ENCODE data around the gene REV1.

Gene REV1

DNA sequence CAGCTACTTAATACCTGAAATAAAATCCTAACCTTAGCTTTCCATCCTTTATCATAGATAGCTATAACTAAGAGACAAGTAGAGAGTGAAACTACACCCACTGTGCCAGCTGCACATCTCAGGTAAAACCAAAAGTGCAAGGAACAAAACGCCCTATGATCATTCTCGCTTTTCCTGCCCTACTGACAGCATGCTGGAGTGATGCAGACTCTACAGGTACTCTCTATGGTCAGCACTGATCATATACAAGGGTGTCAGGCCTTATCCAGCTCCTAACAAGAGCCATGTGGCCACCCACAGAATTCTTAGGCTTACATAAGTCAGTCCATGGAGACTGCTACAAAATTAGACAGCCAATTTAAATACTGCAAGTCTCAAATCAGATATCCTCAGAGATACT is 45.6 kb downstream of the REV1 start:
- no peak for DNase-seq

- peak; percentile 7 for DNase-seq
Observed at GRCh38 chr2:99442837-99443236, 47.0 kb downstream of the REV1 start.

- DNase-seq = no peak
Observed at GRCh38 chr2:99439971-99440505, 49.8 kb downstream of the REV1 start.

- no peak for DNase-seq
Observed at GRCh38 chr2:99436874-99437273, 52.9 kb downstream of the REV1 start.

DNA sequence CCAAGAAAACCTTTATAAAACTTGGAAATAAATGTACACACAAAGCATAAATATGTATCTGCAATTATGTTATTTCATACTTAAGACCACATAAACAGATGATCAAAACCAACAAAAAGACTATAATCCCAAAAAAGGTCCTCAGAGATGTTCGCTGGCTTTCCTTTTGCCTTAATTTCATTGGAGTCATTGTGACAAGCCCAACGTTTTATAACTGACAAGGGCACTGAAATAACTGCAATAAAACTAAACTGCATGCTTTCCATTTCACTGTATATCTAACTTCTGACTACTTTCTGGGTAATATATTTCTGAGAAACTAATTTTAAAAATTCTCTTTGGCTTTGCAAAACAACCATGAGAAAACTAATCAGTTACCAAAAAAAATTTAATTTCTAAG is 56.5 kb downstream of the REV1 start:
- no peak for DNase-seq

DNA sequence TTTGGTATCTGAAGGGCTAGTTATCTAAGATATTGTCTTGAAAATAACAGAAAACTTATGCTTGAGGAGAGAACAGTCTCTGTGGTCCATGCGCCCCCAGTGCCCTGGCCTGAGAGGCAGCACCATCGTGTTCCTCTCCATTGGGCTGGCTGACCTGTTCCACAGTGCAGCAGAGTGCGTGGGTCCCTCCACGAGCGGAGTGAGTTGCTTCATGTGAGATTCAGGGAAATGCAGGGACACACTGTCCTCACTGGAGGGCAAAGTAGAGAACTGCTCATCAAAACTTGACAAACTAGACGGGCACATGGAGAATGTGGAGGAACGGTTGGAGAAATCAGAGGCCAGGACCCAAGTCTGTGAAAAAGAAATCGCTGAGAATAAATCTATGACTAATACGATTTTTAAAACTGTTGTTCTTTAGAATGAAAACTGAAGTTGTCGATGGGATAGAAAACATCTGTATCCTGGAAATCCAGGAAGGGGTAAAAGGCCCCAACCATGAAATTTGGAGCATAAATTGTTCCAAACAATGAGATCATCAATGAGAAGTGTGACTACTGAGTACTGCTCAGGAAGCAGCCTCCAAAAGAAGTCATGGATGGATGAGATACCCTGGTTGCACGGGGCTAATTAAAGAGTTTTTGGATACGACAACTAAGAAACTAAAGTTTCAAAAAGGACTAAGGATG is 58.1 kb downstream of the REV1 start:
- no peak for DNase-seq

DNA sequence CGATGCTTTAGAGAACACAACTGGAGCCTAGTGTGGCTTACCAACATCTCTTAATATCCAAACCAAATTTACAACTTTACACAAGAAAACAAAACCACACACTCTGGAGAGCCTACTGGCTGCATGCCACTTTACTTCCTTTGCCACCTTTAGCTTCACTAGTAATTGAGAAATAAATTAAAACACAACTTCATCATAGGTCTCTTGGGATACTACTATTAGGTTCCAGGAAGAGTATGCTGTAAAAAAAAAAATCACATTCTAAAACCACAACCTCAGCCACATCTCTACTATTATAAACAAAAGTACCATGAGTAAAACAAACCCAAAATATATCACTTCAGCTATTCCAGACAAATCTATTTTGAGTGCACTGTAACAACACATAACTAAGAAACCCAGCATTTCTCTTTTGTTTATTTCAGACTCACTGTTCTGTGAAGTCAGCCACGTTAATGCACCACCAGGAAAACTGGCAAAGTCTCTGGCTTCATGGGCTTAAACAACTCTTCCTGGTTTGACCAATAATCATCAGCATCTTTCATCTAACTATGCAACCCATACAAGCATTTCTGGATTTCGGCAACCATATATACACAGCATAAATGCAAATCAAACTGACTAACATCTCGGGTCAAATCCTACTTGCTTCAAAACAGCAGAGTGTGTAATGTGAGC is 59.1 kb downstream of the REV1 start:
- no peak for DNase-seq

GRCh38 chr2:99425022-99425421 is 64.8 kb downstream of the REV1 start:
- DNase-seq = no peak

DNA sequence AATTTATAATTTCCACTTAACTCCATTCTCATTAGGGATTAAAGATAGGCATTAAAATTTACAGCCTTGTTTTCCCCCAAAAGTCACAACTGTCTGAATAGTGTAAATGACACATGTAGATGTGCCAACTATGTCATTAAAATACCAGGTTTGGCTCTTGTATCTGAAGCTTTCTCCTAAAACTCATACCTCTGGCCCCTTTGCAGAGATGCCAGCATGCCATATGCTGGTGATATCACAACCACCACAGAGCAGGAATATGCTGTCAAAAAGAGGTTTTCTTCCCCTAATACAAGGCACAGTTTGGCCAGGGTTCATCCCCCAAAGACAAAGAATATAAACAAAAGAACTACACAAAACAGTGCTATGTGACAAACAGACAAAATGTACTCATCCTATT is 65.4 kb downstream of the REV1 start:
- DNase-seq = no peak

GRCh38 chr2:99422599-99422998 is 67.2 kb downstream of the REV1 start:
- DNase-seq = no peak

- DNase-seq = no peak
Observed at GRCh38 chr2:99421469-99421868, 68.3 kb downstream of the REV1 start.

DNA sequence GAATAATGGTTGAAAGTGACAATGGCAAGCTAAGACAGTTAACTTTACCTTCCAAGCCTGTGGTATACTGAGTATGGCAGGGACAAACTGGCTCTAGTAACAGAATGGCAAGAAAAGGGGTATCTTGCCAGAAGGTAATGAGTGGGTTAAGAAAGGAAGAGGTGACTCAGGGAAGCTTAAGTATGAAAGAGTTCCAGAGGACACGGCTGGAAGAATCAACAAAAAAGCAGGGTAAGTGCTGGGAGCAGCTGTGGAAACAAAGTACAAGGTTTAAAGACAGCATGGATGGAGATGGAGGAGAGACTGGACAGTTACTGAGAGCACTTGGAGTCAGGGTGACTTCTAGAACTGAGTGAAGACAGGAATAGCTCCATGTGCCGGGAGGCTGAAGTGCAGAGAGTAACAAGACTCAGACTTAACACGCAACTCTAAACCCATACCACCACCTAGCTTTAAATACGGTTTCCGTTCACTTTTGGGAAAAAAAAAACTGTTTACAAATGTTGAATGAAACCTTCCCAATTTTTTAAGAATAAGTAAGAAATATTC is 69.0 kb downstream of the REV1 start:
- DNase-seq = no peak

- DNase-seq = no peak
Observed at GRCh38 chr2:99420031-99420430, 69.8 kb downstream of the REV1 start.

GRCh38 chr2:99417396-99417795 is 72.4 kb downstream of the REV1 start:
- no peak for DNase-seq

GRCh38 chr2:99414566-99414965 is 75.3 kb downstream of the REV1 start:
- DNase-seq = no peak

DNA sequence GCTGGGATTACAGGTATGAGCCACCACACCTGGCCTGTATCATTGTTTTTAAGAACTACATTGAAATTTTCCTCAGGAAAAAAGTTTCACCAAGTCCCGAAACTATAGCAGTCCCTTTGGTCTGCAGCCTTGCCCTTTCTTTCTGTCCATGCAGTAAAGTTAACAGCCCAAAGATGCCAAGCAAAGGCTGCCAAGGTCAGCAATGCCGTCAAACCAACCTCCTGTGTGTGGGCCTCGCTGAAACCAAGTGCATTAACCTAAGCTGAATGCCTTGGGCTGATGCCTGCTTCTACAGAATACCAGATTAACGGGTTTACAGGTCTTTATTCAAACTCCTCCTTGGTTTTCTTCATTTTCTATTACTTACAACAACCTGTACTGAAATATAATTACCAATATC is 79.5 kb downstream of the REV1 start:
- DNase-seq = no peak

GRCh38 chr2:99406137-99406536 is 83.7 kb downstream of the REV1 start:
- no peak for DNase-seq

GRCh38 chr2:99404797-99405669 is 84.8 kb downstream of the REV1 start:
- no peak for DNase-seq

- DNase-seq = no peak
Observed at GRCh38 chr2:99404039-99404796, 85.6 kb downstream of the REV1 start.

- DNase-seq = peak; percentile 11
Observed at GRCh38 chr2:99403524-99403923, 86.3 kb downstream of the REV1 start.

DNA sequence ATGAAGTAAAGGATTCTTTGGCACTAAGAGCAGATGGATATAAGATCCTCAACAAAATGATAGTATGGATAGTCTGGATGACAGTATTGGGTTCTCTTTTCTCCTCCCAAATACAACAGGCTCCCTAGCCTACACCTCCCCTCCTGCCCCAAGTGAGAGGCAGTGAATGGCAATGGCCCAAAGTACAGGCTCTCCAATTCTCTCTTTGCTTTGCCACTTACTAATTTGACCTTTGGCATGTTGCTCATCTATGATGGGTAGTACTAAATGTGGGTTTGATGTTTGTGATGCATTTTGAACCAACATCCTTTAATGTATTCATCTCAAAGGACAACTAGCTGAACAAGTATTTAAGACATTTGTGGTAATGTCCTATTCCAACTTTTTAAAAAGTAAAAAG is 86.7 kb downstream of the REV1 start:
- DNase-seq = no peak

- DNase-seq = no peak
Observed at GRCh38 chr2:99401841-99402240, 88.0 kb downstream of the REV1 start.

- no peak for DNase-seq
Observed at GRCh38 chr2:99399795-99400194, 90.0 kb downstream of the REV1 start.
